GM18505 (cell line): ENCODE data around the gene DUSP16.

Source experiments
- ATAC-seq: cut with Tn5 transposase; IDR thresholded peaks from one replicate; pipeline ENCODE4 v1.9.1; 2021; ENCODE audit not compliant: unreplicated experiment
- POLR2A ChIP-seq: IDR thresholded peaks from 4 replicates; pipeline ENCODE4 v1.6.1; 2011; ENCODE audit warnings: borderline replicate concordance; ENCODE audit not compliant: insufficient read depth, insufficient read length; ENCODE audit errors: extremely low read depth

DUSP16 gene

DNA sequence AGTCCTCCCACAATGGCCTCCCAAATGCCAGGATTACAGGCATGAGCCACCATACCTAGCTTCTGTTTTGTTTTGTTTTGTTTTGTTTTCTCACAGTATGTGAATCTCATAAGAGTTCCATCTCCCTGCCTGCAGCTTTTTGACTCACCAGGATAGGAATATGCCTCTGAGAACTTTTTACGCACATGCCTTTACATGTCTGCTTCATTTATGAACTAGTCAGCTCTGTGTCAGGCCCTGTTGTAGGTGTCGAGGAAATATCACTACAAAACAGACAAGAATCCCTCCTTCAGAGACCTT is 116.8 kb downstream of the DUSP16 start:
- no peak for ATAC-seq
- TF ChIP-seq POLR2A, result no peak

DNA sequence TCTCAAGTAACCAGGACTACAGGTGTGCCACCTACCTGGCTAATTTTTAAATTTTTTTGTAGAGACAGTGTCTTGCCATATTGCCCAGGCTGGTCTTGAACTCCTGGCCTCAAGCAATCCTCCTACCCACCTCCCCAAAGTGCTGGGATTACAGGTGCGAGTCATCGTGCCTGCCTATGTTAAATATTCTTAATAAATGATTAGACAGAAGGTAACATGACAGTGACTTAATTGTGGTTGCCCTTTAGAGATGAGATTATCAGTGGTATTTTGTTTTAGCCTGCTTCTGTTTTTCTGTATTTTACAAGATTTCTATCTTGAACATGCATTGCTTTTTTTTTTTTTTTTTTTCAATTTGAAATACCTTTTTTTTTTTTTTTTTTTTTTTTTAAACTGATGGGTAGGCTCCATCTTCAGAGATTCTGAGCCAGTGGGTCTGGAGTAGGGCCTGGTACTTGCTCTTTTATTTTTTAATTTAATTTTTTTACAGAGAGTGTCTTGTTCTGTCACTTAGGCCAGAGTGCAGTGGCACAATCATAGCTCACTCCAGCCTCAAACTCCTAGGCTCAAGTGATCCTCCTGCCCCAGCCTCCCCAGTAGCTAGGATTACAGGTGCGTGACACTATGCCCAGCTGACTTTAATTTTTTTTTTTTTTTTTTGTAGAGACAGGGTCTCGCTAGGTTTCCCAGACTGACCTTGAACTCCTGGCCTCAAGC is 117.3 kb downstream of the DUSP16 start:
- TF ChIP-seq POLR2A, result no peak
- no peak for ATAC-seq

DNA sequence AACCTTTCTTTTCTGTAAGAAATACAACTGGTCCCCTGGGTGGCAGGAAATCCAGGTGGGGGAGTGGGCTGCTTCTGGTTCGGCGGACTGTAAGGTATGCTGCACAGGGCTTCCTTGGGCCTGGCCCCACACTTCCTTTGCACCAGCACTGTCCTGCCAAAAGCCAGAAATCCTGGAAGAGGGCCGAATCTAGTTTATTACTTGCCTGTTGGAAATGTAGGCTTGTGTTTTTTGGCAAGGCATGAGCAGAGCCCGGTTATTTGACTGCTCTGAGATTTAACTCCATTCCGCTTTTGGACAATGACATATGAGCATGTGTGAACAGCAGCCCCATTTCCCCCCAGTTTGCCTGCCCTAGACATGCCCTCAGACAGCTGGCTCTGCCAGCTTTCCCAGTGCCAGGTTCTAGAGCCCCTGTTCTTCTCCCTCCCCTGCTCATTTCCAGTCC is 119.2 kb downstream of the DUSP16 start:
- no peak for TF ChIP-seq POLR2A
- ATAC-seq, result no peak

GRCh38 chr12:12442548-12443071 is 120.1 kb downstream of the DUSP16 start:
- no peak for TF ChIP-seq POLR2A
- no peak for ATAC-seq

- ATAC-seq, result no peak
- TF ChIP-seq POLR2A, result no peak
Observed at GRCh38 chr12:12441843-12442461, 120.7 kb downstream of the DUSP16 start.

DNA sequence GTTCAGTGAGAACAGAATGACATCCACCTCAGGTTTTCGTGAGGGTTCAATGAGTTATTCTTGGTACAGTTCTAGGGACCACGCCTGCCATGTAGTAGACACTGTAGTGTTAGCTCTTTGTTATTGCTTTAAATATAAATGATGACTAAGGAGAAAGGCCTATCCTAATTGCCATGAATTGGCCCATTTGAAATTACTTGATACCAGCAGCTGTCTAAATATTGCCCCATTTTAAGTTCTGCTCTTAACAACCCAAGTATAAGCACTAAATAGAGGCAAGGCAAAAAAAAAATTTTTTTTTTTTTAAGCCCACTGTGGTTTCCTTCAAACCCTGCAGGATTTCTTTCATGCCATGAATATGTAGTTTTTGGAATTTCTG is 121.2 kb downstream of the DUSP16 start:
- no peak for ATAC-seq
- TF ChIP-seq POLR2A, result no peak

- TF ChIP-seq POLR2A, result no peak
- ATAC-seq, result no peak
Observed at GRCh38 chr12:12440784-12441428, 121.8 kb downstream of the DUSP16 start.

GRCh38 chr12:12439636-12440035 is 123.0 kb downstream of the DUSP16 start:
- TF ChIP-seq POLR2A, result no peak
- no peak for ATAC-seq

DNA sequence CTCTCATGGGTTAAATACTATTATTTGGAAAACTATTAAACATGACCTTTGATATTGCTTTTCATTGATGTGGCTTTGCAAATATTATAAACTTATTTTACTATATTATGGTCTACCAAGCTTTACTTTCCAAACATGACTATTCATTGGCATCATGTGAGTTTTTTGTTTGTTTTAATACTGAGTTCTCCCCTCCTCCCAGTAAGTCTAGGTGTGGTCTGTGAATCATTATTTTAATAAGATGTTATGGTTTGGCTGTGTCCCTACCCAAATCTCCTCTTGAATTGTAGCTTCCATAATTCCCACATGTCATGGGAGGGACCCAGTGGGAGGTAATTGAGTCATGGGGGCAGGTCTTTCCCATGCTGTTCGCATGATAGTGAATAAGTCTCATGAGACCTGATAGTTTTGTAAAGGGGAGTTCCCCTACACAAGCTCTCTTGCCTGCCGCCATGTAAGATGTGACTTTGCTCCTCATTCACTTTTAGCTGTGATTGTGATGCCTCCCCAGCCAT is 125.8 kb downstream of the DUSP16 start:
- TF ChIP-seq POLR2A, result no peak
- ATAC-seq, result no peak

GRCh38 chr12:12433203-12433731 is 129.4 kb downstream of the DUSP16 start:
- no peak for TF ChIP-seq POLR2A
- no peak for ATAC-seq

GRCh38 chr12:12432364-12432763 is 130.3 kb downstream of the DUSP16 start:
- no peak for TF ChIP-seq POLR2A
- no peak for ATAC-seq

DNA sequence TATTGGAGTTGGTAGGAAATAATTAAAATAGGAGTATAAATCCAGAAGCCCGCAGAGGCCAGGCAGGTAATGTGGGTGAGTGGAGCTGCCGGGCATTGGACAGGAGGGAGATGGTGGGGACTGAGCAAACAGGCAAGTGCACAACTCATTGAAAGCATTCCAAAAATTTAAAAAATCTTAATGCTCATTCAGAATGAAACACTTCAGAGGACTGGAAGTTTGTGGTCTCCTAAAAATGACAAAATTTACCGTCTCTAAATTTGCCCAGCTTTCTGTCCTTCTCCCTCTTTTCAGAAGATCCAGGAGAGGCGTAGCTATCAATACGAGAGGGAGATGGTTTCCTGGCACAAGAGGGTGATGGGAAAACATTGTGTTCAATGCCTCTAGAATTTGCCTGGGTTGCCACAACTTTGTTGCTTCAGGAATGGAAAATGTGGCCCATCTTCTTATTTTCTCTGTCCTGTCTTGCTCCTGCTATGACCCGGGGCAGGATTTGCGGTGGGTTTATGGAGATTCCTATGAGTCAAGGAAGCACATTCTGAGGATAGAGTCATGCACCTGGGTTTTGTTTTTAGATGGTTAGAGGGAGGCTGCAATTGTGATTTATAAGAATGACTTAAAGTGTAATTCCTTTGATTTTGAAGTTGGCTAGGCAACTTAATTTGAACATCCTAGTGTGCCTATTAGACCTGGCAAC is 133.6 kb downstream of the DUSP16 start:
- no peak for ATAC-seq
- no peak for TF ChIP-seq POLR2A

GRCh38 chr12:12428047-12428446 is 134.6 kb downstream of the DUSP16 start:
- TF ChIP-seq POLR2A, result no peak
- ATAC-seq, result no peak
